Measurements from ENCODE around the gene HCN3.

Gene HCN3

GRCh38 chr1:155272466-155273342 lies 4.6 kb upstream of the HCN3 start:
- Histone ChIP-seq H3K9ac (ENCODE audit: low read depth, low read length) (peak overlapping the region; percentile 88), H3K4me3 (ENCODE audit: low read length) (peak overlapping the region; percentile 81), H3K4me1 (ENCODE audit: control insufficient read depth, insufficient read depth, low read length) (peaks cover 22% of the 10 kb centered on the region)

GRCh38 chr1:155273343-155274245 lies 3.7 kb upstream of the HCN3 start, which contains the start of gene CLK2:
Gene CLK2, minus strand, starts transcription at chr1:155273504. Its CDS starts 2,527 bp downstream, at chr1:155270977.
- peaks cover 26% of the 10 kb centered on the region for H3K36me3 ChIP-seq (ENCODE audit: insufficient read depth, low read length)
- peaks cover 29% of the 10 kb centered on the region for H3K4me1 ChIP-seq (ENCODE audit: control insufficient read depth, insufficient read depth, low read length)
- H3K9ac ChIP-seq (ENCODE audit: low read depth, low read length): peak within 1 kb of the TSS; percentile 88
- H3K4me3 ChIP-seq (ENCODE audit: low read length): peak within 1 kb of the TSS; percentile 81
- no peaks in the 10 kb centered on the region for H3K9me3 ChIP-seq (replicated peaks; ENCODE audit: low read length)
- peak within 1 kb of the TSS; percentile 94 for H3K4me2 ChIP-seq (ENCODE audit: low read length)
- no peaks in the 10 kb centered on the region for H3K27me3 ChIP-seq (ENCODE audit: control insufficient read depth, insufficient read depth, low read length)

More at GRCh38 chr1:155272466-155273342, 4.6 kb upstream of the HCN3 start:
- H3K36me3 ChIP-seq (ENCODE audit: insufficient read depth, low read length): peaks cover 35% of the 10 kb centered on the region
- H3K4me2 ChIP-seq (ENCODE audit: low read length): peak overlapping the region; percentile 91
- H3K9me3 ChIP-seq (replicated peaks; ENCODE audit: low read length): no peaks in the 10 kb centered on the region
- H3K27me3 ChIP-seq (ENCODE audit: control insufficient read depth, insufficient read depth, low read length): no peaks in the 10 kb centered on the region

GRCh38 chr1:155277902-155278688 lies 832 bp downstream of the HCN3 start:
- Histone ChIP-seq H3K4me1 (ENCODE audit: control insufficient read depth, insufficient read depth, low read length) (peaks cover 17% of the 10 kb centered on the region), H3K27me3 (ENCODE audit: control insufficient read depth, insufficient read depth, low read length) (no peaks in the 10 kb centered on the region), H3K36me3 (ENCODE audit: insufficient read depth, low read length) (no peaks in the 10 kb centered on the region), H3K9me3 (replicated peaks; ENCODE audit: low read length) (no peaks in the 10 kb centered on the region), H3K4me2 (ENCODE audit: low read length) (peak overlapping the region; percentile 97), H3K9ac (ENCODE audit: low read depth, low read length) (peak overlapping the region; percentile 72), H3K4me3 (ENCODE audit: low read length) (peak overlapping the region; percentile 82)

- peak overlapping the region; percentile 97 for H3K4me2 ChIP-seq (ENCODE audit: low read length)
- H3K27me3 ChIP-seq (ENCODE audit: control insufficient read depth, insufficient read depth, low read length): no peaks in the 10 kb centered on the region
- no peaks in the 10 kb centered on the region for H3K36me3 ChIP-seq (ENCODE audit: insufficient read depth, low read length)
- H3K4me1 ChIP-seq (ENCODE audit: control insufficient read depth, insufficient read depth, low read length): peaks cover 14% of the 10 kb centered on the region
- no peak overlapping the region for H3K9ac ChIP-seq (ENCODE audit: low read depth, low read length)
- H3K4me3 ChIP-seq (ENCODE audit: low read length): no peak overlapping the region
- no peaks in the 10 kb centered on the region for H3K9me3 ChIP-seq (replicated peaks; ENCODE audit: low read length)
Observed at GRCh38 chr1:155278689-155279160, 1.5 kb downstream of the HCN3 start.

- no peak overlapping the region for H3K4me2 ChIP-seq (ENCODE audit: low read length)
- H3K9ac ChIP-seq (ENCODE audit: low read depth, low read length): no peak overlapping the region
- H3K9me3 ChIP-seq (replicated peaks; ENCODE audit: low read length): no peaks in the 10 kb centered on the region
- no peak overlapping the region for H3K4me3 ChIP-seq (ENCODE audit: low read length)
- no peaks in the 10 kb centered on the region for H3K27me3 ChIP-seq (ENCODE audit: control insufficient read depth, insufficient read depth, low read length)
- H3K4me1 ChIP-seq (ENCODE audit: control insufficient read depth, insufficient read depth, low read length): peaks cover 12% of the 10 kb centered on the region
- no peaks in the 10 kb centered on the region for H3K36me3 ChIP-seq (ENCODE audit: insufficient read depth, low read length)
Observed at GRCh38 chr1:155279268-155279667, 2.0 kb downstream of the HCN3 start.

GRCh38 chr1:155282488-155283091 lies 5.3 kb downstream of the HCN3 start:
- Histone ChIP-seq H3K36me3 (ENCODE audit: insufficient read depth, low read length) (no peaks in the 10 kb centered on the region), H3K4me3 (ENCODE audit: low read length) (no peak overlapping the region), H3K4me1 (ENCODE audit: control insufficient read depth, insufficient read depth, low read length) (peaks cover 8% of the 10 kb centered on the region), H3K4me2 (ENCODE audit: low read length) (no peak overlapping the region), H3K9me3 (replicated peaks; ENCODE audit: low read length) (no peaks in the 10 kb centered on the region), H3K27me3 (ENCODE audit: control insufficient read depth, insufficient read depth, low read length) (no peaks in the 10 kb centered on the region), H3K9ac (ENCODE audit: low read depth, low read length) (no peak overlapping the region)

- no peak overlapping the region for H3K4me2 ChIP-seq (ENCODE audit: low read length)
- no peaks in the 10 kb centered on the region for H3K9me3 ChIP-seq (replicated peaks; ENCODE audit: low read length)
- H3K4me3 ChIP-seq (ENCODE audit: low read length): no peak overlapping the region
- no peak overlapping the region for H3K9ac ChIP-seq (ENCODE audit: low read depth, low read length)
- H3K27me3 ChIP-seq (ENCODE audit: control insufficient read depth, insufficient read depth, low read length): no peaks in the 10 kb centered on the region
- H3K4me1 ChIP-seq (ENCODE audit: control insufficient read depth, insufficient read depth, low read length): no peaks in the 10 kb centered on the region
- H3K36me3 ChIP-seq (ENCODE audit: insufficient read depth, low read length): no peaks in the 10 kb centered on the region
Observed at GRCh38 chr1:155284476-155284875, 7.2 kb downstream of the HCN3 start.

GRCh38 chr1:155285063-155285462 lies 7.8 kb downstream of the HCN3 start:
- Histone ChIP-seq H3K9me3 (replicated peaks; ENCODE audit: low read length) (no peaks in the 10 kb centered on the region), H3K27me3 (ENCODE audit: control insufficient read depth, insufficient read depth, low read length) (no peaks in the 10 kb centered on the region), H3K4me3 (ENCODE audit: low read length) (no peak overlapping the region), H3K4me2 (ENCODE audit: low read length) (no peak overlapping the region), H3K36me3 (ENCODE audit: insufficient read depth, low read length) (no peaks in the 10 kb centered on the region), H3K9ac (ENCODE audit: low read depth, low read length) (no peak overlapping the region), H3K4me1 (ENCODE audit: control insufficient read depth, insufficient read depth, low read length) (no peaks in the 10 kb centered on the region)

GRCh38 chr1:155285631-155286044 lies 8.4 kb downstream of the HCN3 start:
- Histone ChIP-seq H3K27me3 (ENCODE audit: control insufficient read depth, insufficient read depth, low read length) (no peaks in the 10 kb centered on the region), H3K4me2 (ENCODE audit: low read length) (no peak overlapping the region), H3K36me3 (ENCODE audit: insufficient read depth, low read length) (no peaks in the 10 kb centered on the region), H3K4me3 (ENCODE audit: low read length) (no peak overlapping the region), H3K9me3 (replicated peaks; ENCODE audit: low read length) (no peaks in the 10 kb centered on the region), H3K4me1 (ENCODE audit: control insufficient read depth, insufficient read depth, low read length) (no peaks in the 10 kb centered on the region), H3K9ac (ENCODE audit: low read depth, low read length) (no peak overlapping the region)

- peaks cover 2% of the 10 kb centered on the region for H3K27me3 ChIP-seq (ENCODE audit: control insufficient read depth, insufficient read depth, low read length)
- no peak overlapping the region for H3K9ac ChIP-seq (ENCODE audit: low read depth, low read length)
- H3K9me3 ChIP-seq (replicated peaks; ENCODE audit: low read length): no peaks in the 10 kb centered on the region
Observed at GRCh38 chr1:155286544-155286943, 9.3 kb downstream of the HCN3 start.

More at GRCh38 chr1:155286544-155286943, 9.3 kb downstream of the HCN3 start:
- Histone ChIP-seq H3K4me2 (ENCODE audit: low read length) (no peak overlapping the region), H3K36me3 (ENCODE audit: insufficient read depth, low read length) (no peaks in the 10 kb centered on the region), H3K4me1 (ENCODE audit: control insufficient read depth, insufficient read depth, low read length) (no peaks in the 10 kb centered on the region), H3K4me3 (ENCODE audit: low read length) (no peak overlapping the region)
